ENCODE measurements around the gene FBXO48.

- TF ChIP-seq CTCF (IDR thresholded peaks at IDR 0.05), result no peak
- no peak for TF ChIP-seq POLR2AphosphoS5 (IDR thresholded peaks at IDR 0.05; ENCODE audit: low read depth, low read length)
- TF ChIP-seq REST (IDR thresholded peaks at IDR 0.05; ENCODE audit: insufficient read depth in 1 of 2, low read depth in 2 of 2, low read length in 1 of 2), result no peak
- TF ChIP-seq TCF7L2 (IDR thresholded peaks at IDR 0.05; ENCODE audit: low read depth, low read length), result no peak
- no peak for TF ChIP-seq SIN3A (IDR thresholded peaks at IDR 0.05; ENCODE audit: borderline replicate concordance, insufficient read depth, low read depth, low read length)
Observed at GRCh38 chr2:68436270-68436669, 30.8 kb downstream of the FBXO48 start.

All from Panc1 (cell line).